Activated CD8-positive, alpha-beta memory T cell treated with anti-CD3 and anti-CD28 coated beads, Interleukin-2, amount 10 ng/mL, durations not matched to agents 7 days and 5 days (primary cell): ENCODE measurements around the gene HEPHL1. TPM values are rescaled to one million over a fixed set of nuclear protein-coding genes. Genes with fewer than 3 reads are reported as not detected.

Experiments used
- ATAC-seq: fragments of 150-1000 bp; cut with Tn5 transposase; one replicate; pipeline ENCODE4 v1.10.0; 2021; ENCODE audit warnings: moderate library complexity
- CTCF ChIA-PET: fragments of 350-600 bp; sonication (Branson Sonifier 250); formaldehyde crosslinking; loops from one replicate; lab custom pipeline; 2021; ENCODE audit warnings: antibody characterized with exemption; lab: Charles Lee
- DNase-seq: peaks from one replicate; pipeline ENCODE4 v3.0.0-alpha.2; 2020
- H3K27ac Mint-ChIP-seq: one replicate; pipeline ENCODE4 v1.8.0; 2021; ENCODE audit warnings: mild to moderate bottlenecking, mixed read lengths
- H3K27me3 Mint-ChIP-seq: one replicate; pipeline ENCODE4 v1.8.0; 2021; ENCODE audit warnings: mixed read lengths
- H3K36me3 Mint-ChIP-seq: one replicate; pipeline ENCODE4 v1.8.0; 2021; ENCODE audit warnings: mild to moderate bottlenecking, mixed read lengths
- H3K4me1 Mint-ChIP-seq: one replicate; pipeline ENCODE4 v1.8.0; 2021; ENCODE audit warnings: mixed read lengths
- H3K4me3 Mint-ChIP-seq: one replicate; pipeline ENCODE4 v1.8.0; 2021; ENCODE audit warnings: mild to moderate bottlenecking, moderate library complexity, mixed read lengths
- H3K9me3 Mint-ChIP-seq: one replicate; pipeline ENCODE4 v1.8.0; 2022; ENCODE audit warnings: low read depth, mixed read lengths
- total RNA-seq, 2 experiments: library from RNA; stranded (reverse); gene quantifications; one replicate each; pipeline ENCODE4 v1.2.3, GENCODE V29; 2021

The HEPHL1 gene
- total RNA-seq, 2 experiments from 2014 or later, result not detected

GRCh38 chr11:94031625-94032024 is 10.5 kb downstream of the HEPHL1 start:
- no peaks in the 10 kb centered on the region for H3K27me3 Mint-ChIP-seq
- H3K27ac Mint-ChIP-seq, result no peak overlapping the region
- ATAC-seq, result no peak
- no peaks in the 10 kb centered on the region for H3K4me1 Mint-ChIP-seq
- no peaks in the 10 kb centered on the region for H3K9me3 Mint-ChIP-seq
- DNase-seq, result no peak
- no peak overlapping the region for H3K4me3 Mint-ChIP-seq
- CTCF ChIA-PET, result no interaction called here
- H3K36me3 Mint-ChIP-seq, result no peaks in the 10 kb centered on the region

GRCh38 chr11:94032066-94032465 is 10.9 kb downstream of the HEPHL1 start:
- H3K27me3 Mint-ChIP-seq, result no peaks in the 10 kb centered on the region
- no peak overlapping the region for H3K27ac Mint-ChIP-seq
- no peaks in the 10 kb centered on the region for H3K36me3 Mint-ChIP-seq
- ATAC-seq, result no peak
- CTCF ChIA-PET, result no interaction called here
- DNase-seq, result no peak
- H3K4me1 Mint-ChIP-seq, result no peaks in the 10 kb centered on the region
- H3K4me3 Mint-ChIP-seq, result no peak overlapping the region
- H3K9me3 Mint-ChIP-seq, result no peaks in the 10 kb centered on the region

GRCh38 chr11:94032725-94033124 is 11.6 kb downstream of the HEPHL1 start:
- CTCF ChIA-PET, result no interaction called here
- Mint-ChIP-seq H3K27me3 (no peaks in the 10 kb centered on the region), H3K9me3 (no peaks in the 10 kb centered on the region), H3K27ac (no peak overlapping the region), H3K4me3 (no peak overlapping the region), H3K36me3 (no peaks in the 10 kb centered on the region), H3K4me1 (no peaks in the 10 kb centered on the region)
- ATAC-seq, result no peak
- no peak for DNase-seq

GRCh38 chr11:94034207-94034606 is 13.1 kb downstream of the HEPHL1 start:
- Mint-ChIP-seq H3K4me1 (no peaks in the 10 kb centered on the region), H3K9me3 (no peaks in the 10 kb centered on the region), H3K27me3 (no peaks in the 10 kb centered on the region), H3K27ac (no peak overlapping the region), H3K36me3 (no peaks in the 10 kb centered on the region), H3K4me3 (no peak overlapping the region)
- CTCF ChIA-PET, result no interaction called here
- ATAC-seq (no peak), DNase-seq (no peak)

GRCh38 chr11:94036096-94036495 is 14.9 kb downstream of the HEPHL1 start:
- Mint-ChIP-seq H3K27me3 (no peaks in the 10 kb centered on the region), H3K9me3 (no peaks in the 10 kb centered on the region), H3K36me3 (no peaks in the 10 kb centered on the region), H3K4me3 (no peak overlapping the region), H3K27ac (no peak overlapping the region), H3K4me1 (no peaks in the 10 kb centered on the region)
- no peak for DNase-seq
- CTCF ChIA-PET, result no interaction called here
- no peak for ATAC-seq

GRCh38 chr11:94043241-94043640 is 22.1 kb downstream of the HEPHL1 start:
- DNase-seq, result no peak
- Mint-ChIP-seq H3K4me1 (no peaks in the 10 kb centered on the region), H3K27ac (no peak overlapping the region), H3K9me3 (no peaks in the 10 kb centered on the region), H3K4me3 (no peak overlapping the region), H3K36me3 (no peaks in the 10 kb centered on the region), H3K27me3 (no peaks in the 10 kb centered on the region)
- CTCF ChIA-PET, result no interaction called here
- no peak for ATAC-seq

- H3K4me1 Mint-ChIP-seq, result no peaks in the 10 kb centered on the region
- H3K9me3 Mint-ChIP-seq, result no peaks in the 10 kb centered on the region
These were observed 25.6 kb downstream of the HEPHL1 start for GRCh38 chr11:94046796-94047195.

GRCh38 chr11:94048032-94048709 is 27.0 kb downstream of the HEPHL1 start:
- Mint-ChIP-seq H3K9me3 (no peaks in the 10 kb centered on the region), H3K27me3 (peaks cover 3% of the 10 kb centered on the region), H3K4me3 (no peak overlapping the region), H3K27ac (no peak overlapping the region), H3K36me3 (no peaks in the 10 kb centered on the region), H3K4me1 (no peaks in the 10 kb centered on the region)
- CTCF ChIA-PET, result no interaction called here
- ATAC-seq, result no peak
- no peak for DNase-seq

More at GRCh38 chr11:94046796-94047195, 25.6 kb downstream of the HEPHL1 start:
- Mint-ChIP-seq H3K27ac (no peak overlapping the region), H3K27me3 (no peaks in the 10 kb centered on the region), H3K36me3 (no peaks in the 10 kb centered on the region), H3K4me3 (no peak overlapping the region)
- CTCF ChIA-PET, result no interaction called here
- ATAC-seq (no peak), DNase-seq (no peak)

- Mint-ChIP-seq H3K4me3 (no peak overlapping the region), H3K9me3 (no peaks in the 10 kb centered on the region), H3K36me3 (no peaks in the 10 kb centered on the region), H3K27me3 (peaks cover 6% of the 10 kb centered on the region), H3K27ac (no peak overlapping the region), H3K4me1 (no peaks in the 10 kb centered on the region)
- DNase-seq, result no peak
- no peak for ATAC-seq
- CTCF ChIA-PET, result no interaction called here
These were observed 28.2 kb downstream of the HEPHL1 start for GRCh38 chr11:94049351-94049750.

- Mint-ChIP-seq H3K27me3 (peaks cover 7% of the 10 kb centered on the region), H3K36me3 (no peaks in the 10 kb centered on the region), H3K4me1 (no peaks in the 10 kb centered on the region), H3K9me3 (no peaks in the 10 kb centered on the region), H3K4me3 (no peak overlapping the region), H3K27ac (no peak overlapping the region)
- no peak for ATAC-seq
- CTCF ChIA-PET, result no interaction called here
- no peak for DNase-seq
These were observed 37.5 kb downstream of the HEPHL1 start for GRCh38 chr11:94058630-94059029.

- CTCF ChIA-PET, result no interaction called here
- no peak overlapping the region for H3K27ac Mint-ChIP-seq
- H3K4me1 Mint-ChIP-seq, result no peaks in the 10 kb centered on the region
- ATAC-seq (no peak), DNase-seq (no peak)
- no peaks in the 10 kb centered on the region for H3K36me3 Mint-ChIP-seq
- H3K27me3 Mint-ChIP-seq, result peaks cover 7% of the 10 kb centered on the region
- no peaks in the 10 kb centered on the region for H3K9me3 Mint-ChIP-seq
- H3K4me3 Mint-ChIP-seq, result no peak overlapping the region
These were observed 37.9 kb downstream of the HEPHL1 start for GRCh38 chr11:94059065-94059464.

GRCh38 chr11:94060401-94060800 is 39.2 kb downstream of the HEPHL1 start:
- Mint-ChIP-seq H3K27me3 (peaks cover 9% of the 10 kb centered on the region), H3K9me3 (no peaks in the 10 kb centered on the region), H3K4me1 (no peaks in the 10 kb centered on the region), H3K4me3 (no peak overlapping the region), H3K27ac (no peak overlapping the region), H3K36me3 (no peaks in the 10 kb centered on the region)
- DNase-seq (no peak), ATAC-seq (no peak)
- CTCF ChIA-PET, result no interaction called here

- Mint-ChIP-seq H3K27ac (no peak overlapping the region), H3K4me1 (no peaks in the 10 kb centered on the region), H3K36me3 (no peaks in the 10 kb centered on the region), H3K27me3 (peaks cover 9% of the 10 kb centered on the region), H3K9me3 (no peaks in the 10 kb centered on the region), H3K4me3 (no peak overlapping the region)
- DNase-seq (no peak), ATAC-seq (no peak)
- CTCF ChIA-PET, result no interaction called here
These were observed 41.2 kb downstream of the HEPHL1 start for GRCh38 chr11:94062360-94062759.

- H3K4me3 Mint-ChIP-seq, result no peak overlapping the region
- peaks cover 5% of the 10 kb centered on the region for H3K27me3 Mint-ChIP-seq
- CTCF ChIA-PET, result no interaction called here
- H3K9me3 Mint-ChIP-seq, result no peaks in the 10 kb centered on the region
- no peaks in the 10 kb centered on the region for H3K36me3 Mint-ChIP-seq
- H3K4me1 Mint-ChIP-seq, result no peaks in the 10 kb centered on the region
- H3K27ac Mint-ChIP-seq, result no peak overlapping the region
- ATAC-seq (no peak), DNase-seq (no peak)
These were observed 45.8 kb downstream of the HEPHL1 start for GRCh38 chr11:94066901-94067429.
